Lower leg skin (tissue), 3 donors: ENCODE data around the gene PKD1L1.

Experiments
- CTCF ChIP-seq, 3 donors: fragments of 450-650 bp; IDR thresholded peaks; one replicate each; pipeline ENCODE4 v1.5.1; 2016; ENCODE audit warnings: antibody characterized with exemption in 3 of 3, mild to moderate bottlenecking in 3 of 3, moderate library complexity in 2 of 3
- POLR2A ChIP-seq, 2 donors: fragments of 450-650 bp; IDR thresholded peaks; one replicate each; pipeline ENCODE4 v1.6.1; 2016 to 2017; ENCODE audit warnings: antibody characterized with exemption in 2 of 2, mild to moderate bottlenecking in 1 of 2, moderate library complexity in 1 of 2

- TF ChIP-seq CTCF (IDR thresholded peaks at IDR 0.05) (no peak), POLR2A (IDR thresholded peaks at IDR 0.05) (no peak)
These were observed 43.0 kb upstream of the PKD1L1 start for GRCh38 chr7:47991270-47991669.
